Neural crest cell (in vitro differentiated cells): ENCODE data around the gene COL18A1. TPM values are rescaled to one million over a fixed set of nuclear protein-coding genes. Genes with fewer than 3 reads are reported as not detected.

ENCODE experiments used
- DNase-seq: peaks from one replicate; pipeline ENCODE4 v3.0.0; 2021; ENCODE audit warnings: low read depth, mixed read lengths, low spot score
- H3K27ac Mint-ChIP-seq: one replicate; pipeline ENCODE4 v1.8.0; 2021; ENCODE audit warnings: mild to moderate bottlenecking, mixed read lengths; ENCODE audit not compliant: unreplicated experiment
- H3K27me3 Mint-ChIP-seq: 2 replicates; pipeline ENCODE4 v1.8.0; 2021; ENCODE audit warnings: low read depth, mild to moderate bottlenecking, mixed read lengths
- H3K36me3 Mint-ChIP-seq: 2 replicates; pipeline ENCODE4 v1.8.0; 2021; ENCODE audit warnings: low read depth, mild to moderate bottlenecking, mixed read lengths
- H3K4me1 Mint-ChIP-seq: 2 replicates; pipeline ENCODE4 v1.8.0; 2021; ENCODE audit warnings: mixed read lengths
- H3K4me3 Mint-ChIP-seq: one replicate; pipeline ENCODE4 v1.8.0; 2021; ENCODE audit warnings: mild to moderate bottlenecking, mixed read lengths
- H3K9me3 Mint-ChIP-seq: 2 replicates; pipeline ENCODE4 v1.8.0; 2021; ENCODE audit warnings: mixed read lengths
- long read RNA-seq: library from polyadenylated mRNA; unstranded; transcript quantifications from one replicate; pipeline ENCODE4 v2.0.0, GENCODE V29; 2020
- total RNA-seq: library from RNA; stranded (reverse); gene quantifications from 2 replicates; pipeline ENCODE4 v1.2.1, GENCODE V29; 2021
- TF ChIP-seq, protein P1 (sequence below): fragments of 200-600 bp; sonication (generic); conservative IDR thresholded peaks from 2 replicates; pipeline ENCODE4 v1.5.0; 2021; ENCODE audit warnings: antibody characterized with exemption, mild to moderate bottlenecking

Gene COL18A1
- 18.2 and 19.2 TPM in 2 replicates for total RNA-seq
- long read RNA-seq, partial matches to known transcripts: 1 of 2 reads
- long read RNA-seq, other reads (novel, unspliced or antisense): 1 of 2 reads

DNA sequence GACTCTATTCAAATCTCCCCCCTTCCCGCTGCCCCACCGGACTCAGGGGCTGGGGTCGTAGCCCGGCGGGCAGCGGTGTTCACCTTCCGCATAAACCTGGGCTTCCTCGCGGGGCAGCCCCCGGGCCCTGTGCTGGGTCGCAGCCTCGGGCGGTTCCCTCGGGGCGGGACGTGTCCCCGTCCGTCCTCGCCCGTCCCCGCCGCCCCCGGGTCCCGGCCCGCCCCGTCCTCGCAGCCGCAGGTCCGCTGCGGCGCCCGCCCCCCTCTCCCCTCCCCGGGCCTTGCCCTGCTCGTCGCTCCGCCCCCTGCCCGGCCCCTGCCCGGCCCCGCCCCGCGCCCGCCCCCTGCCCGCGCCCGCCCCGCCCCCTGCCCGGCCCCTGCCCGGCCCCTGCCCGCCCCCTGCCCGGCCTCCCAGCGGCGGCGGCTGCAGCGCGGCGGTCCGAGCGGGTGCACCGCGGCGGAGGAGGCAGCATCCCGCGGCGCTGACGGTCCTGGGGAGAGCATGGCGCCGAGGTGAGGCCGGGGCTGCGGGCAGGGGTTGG lies at the start of gene COL18A1:
TSS of gene COL18A1 (plus strand) at position 436 of the 541 bp plus-strand sequence. CDS start at position 502, 66 bp downstream.
- peaks cover 19% of the 10 kb centered on the region for H3K4me1 Mint-ChIP-seq
- DNase-seq: peak; percentile 43
- peak within 1 kb of the TSS; percentile 87 for H3K4me3 Mint-ChIP-seq
- peaks cover 5% of the 10 kb centered on the region for H3K36me3 Mint-ChIP-seq
- peaks cover 6% of the 10 kb centered on the region for H3K9me3 Mint-ChIP-seq
- TF ChIP-seq, protein P1, sequence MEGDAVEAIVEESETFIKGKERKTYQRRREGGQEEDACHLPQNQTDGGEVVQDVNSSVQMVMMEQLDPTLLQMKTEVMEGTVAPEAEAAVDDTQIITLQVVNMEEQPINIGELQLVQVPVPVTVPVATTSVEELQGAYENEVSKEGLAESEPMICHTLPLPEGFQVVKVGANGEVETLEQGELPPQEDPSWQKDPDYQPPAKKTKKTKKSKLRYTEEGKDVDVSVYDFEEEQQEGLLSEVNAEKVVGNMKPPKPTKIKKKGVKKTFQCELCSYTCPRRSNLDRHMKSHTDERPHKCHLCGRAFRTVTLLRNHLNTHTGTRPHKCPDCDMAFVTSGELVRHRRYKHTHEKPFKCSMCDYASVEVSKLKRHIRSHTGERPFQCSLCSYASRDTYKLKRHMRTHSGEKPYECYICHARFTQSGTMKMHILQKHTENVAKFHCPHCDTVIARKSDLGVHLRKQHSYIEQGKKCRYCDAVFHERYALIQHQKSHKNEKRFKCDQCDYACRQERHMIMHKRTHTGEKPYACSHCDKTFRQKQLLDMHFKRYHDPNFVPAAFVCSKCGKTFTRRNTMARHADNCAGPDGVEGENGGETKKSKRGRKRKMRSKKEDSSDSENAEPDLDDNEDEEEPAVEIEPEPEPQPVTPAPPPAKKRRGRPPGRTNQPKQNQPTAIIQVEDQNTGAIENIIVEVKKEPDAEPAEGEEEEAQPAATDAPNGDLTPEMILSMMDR: no peak
- H3K27ac Mint-ChIP-seq: no peak within 1 kb of the TSS
- peaks cover 63% of the 10 kb centered on the region for H3K27me3 Mint-ChIP-seq

DNA sequence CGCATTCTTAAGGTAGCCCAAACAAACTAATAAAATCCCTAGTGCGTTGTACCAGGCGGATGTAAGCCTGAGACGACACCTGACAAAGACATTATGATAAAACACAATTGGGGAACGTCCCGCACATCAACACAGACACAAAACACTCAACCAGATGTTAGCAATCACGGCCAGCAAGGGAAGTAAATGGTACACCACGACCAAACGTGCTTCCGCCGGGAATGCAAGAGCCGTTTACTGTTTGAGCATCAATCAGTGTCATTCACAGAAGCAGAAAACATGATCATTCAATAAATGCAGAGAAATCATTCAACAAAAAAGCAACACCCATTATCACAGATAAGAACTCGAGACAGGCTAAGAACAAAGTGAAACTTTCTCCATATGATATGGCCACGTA lies 49.4 kb upstream of the COL18A1 start:
- no peak for DNase-seq
- TF ChIP-seq, protein P1: no peak
- Mint-ChIP-seq H3K36me3 (no peaks in the 10 kb centered on the region), H3K27ac (no peak overlapping the region), H3K27me3 (peaks cover 10% of the 10 kb centered on the region), H3K4me3 (no peak overlapping the region), H3K4me1 (peaks cover 40% of the 10 kb centered on the region), H3K9me3 (no peaks in the 10 kb centered on the region)

DNA sequence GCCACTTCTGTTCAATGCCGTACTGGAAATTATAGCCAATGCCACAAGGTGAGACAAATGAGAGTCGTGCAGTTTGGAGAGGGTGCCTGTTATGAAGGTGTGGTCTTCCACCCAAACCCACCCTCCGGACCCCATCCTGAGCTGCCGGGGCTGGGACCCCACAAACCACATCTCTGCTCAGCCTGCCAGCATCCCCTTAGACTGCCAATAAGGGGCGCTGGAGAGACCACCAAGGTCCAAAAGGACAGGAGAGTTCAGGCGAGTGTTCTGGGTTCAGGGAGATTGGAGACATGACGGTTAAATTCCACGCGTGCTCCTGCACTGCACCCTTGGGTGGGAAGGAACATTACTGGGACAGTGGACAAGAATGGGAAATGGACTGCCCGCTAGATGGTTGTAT lies 48.7 kb upstream of the COL18A1 start:
- TF ChIP-seq, protein P1: peak; percentile 36
- Mint-ChIP-seq H3K4me1 (peaks cover 37% of the 10 kb centered on the region), H3K9me3 (no peaks in the 10 kb centered on the region), H3K27ac (no peak overlapping the region), H3K36me3 (no peaks in the 10 kb centered on the region), H3K27me3 (peaks cover 13% of the 10 kb centered on the region), H3K4me3 (no peak overlapping the region)
- DNase-seq: no peak

DNA sequence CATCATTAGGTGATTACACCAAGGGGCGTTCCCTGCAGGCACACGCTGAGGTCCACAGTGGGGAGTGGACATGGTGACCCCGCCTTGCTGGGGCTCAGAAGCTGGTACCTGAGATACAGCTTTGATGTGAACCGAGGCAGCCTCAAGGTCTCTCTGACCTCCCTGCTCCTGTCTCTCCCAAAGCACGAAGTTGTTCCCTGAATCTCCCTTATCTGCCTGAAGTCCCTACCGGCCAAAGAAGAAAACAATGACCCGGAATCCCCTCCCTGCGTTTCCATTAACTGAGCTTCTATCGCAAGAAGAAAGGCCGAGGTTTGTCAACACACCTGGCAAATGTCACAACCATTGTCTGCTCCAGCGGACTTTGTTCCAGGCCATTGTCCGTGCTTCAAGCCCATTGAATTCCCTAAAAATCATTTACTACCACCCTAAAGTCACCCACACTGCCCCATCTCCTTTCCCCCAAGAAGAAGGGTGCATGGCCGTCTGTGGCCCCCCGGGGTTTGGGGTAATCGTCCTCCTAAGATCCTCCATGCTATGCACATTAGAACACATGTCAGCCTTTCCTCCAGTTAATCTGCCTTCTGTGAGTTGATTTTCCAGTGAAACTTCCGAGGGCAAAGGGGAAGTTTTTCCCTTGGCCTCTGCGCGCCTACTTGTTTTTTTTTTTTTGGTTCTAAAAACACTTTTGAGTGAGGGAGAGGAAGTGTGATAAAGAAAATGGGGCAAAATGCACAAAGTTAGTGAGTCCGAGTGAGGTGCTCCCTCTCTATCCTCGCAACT lies 48.1 kb upstream of the COL18A1 start:
- no peak for DNase-seq
- Mint-ChIP-seq H3K4me3 (no peak overlapping the region), H3K27me3 (peaks cover 17% of the 10 kb centered on the region), H3K27ac (no peak overlapping the region), H3K9me3 (no peaks in the 10 kb centered on the region), H3K36me3 (no peaks in the 10 kb centered on the region), H3K4me1 (peaks cover 37% of the 10 kb centered on the region)
- TF ChIP-seq, protein P1: no peak

DNA sequence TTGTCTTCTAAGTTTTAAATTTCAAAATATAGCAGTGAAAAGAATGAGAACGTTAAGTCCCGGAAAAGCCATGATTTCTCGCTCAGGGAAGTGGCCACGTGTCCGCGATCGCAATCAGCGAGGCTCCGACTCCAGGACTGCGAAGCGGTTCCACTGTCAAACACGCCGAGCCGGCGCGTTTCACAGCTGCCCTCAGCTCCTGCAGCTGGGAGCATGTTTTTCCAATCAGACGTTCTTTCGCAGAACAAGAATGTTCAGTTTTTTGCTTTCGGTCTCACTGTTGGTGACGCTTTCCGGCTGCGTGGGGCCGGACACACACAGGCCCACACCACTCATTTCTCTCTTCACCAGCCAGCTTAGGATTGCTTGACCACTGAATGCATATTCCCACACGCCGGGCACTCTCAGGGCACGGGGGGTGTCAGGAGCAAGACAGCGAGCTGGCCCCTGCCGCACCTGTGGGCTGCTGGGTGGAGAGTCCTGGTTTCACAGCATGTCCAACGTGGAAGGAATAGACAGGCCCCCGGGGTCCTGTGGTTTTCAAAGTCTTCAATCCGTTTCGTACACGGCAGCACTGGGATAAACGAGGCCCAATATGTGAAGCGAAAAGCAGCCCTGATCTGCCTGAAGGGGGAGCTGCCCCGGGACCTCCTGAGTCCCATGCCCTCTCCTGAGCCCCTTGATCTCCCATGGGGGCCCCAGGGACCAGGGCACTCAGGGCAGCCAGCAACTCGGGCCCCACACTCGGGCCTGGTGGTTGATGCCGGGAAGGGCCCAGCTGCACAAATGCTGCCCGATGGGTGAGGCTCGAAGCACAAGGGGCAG lies 47.3 kb upstream of the COL18A1 start:
- Mint-ChIP-seq H3K36me3 (no peaks in the 10 kb centered on the region), H3K4me1 (peaks cover 37% of the 10 kb centered on the region), H3K9me3 (no peaks in the 10 kb centered on the region), H3K27ac (no peak overlapping the region), H3K27me3 (peaks cover 18% of the 10 kb centered on the region), H3K4me3 (no peak overlapping the region)
- TF ChIP-seq, protein P1: peak; percentile 34
- no peak for DNase-seq
